Stimulated activated effector memory CD8-positive, alpha-beta T cell treated with anti-CD3 and anti-CD28 coated beads, Interleukin-12 subunit alpha, Interleukin-12 subunit beta, amount 100 ng/mL, for 72 hours (primary cell): Measurements from ENCODE around the gene TMSB4X.

Experiments used
- ATAC-seq: fragments of 150-1000 bp; cut with Tn5 transposase; 2 replicates; pipeline ENCODE4 v1.10.0; 2021
- DNase-seq, 2 donors: peaks; one replicate each; pipeline ENCODE4 v3.0.0; 2021 to 2022; ENCODE audit warnings: low spot score in 2 of 2
- H3K27ac Mint-ChIP-seq: one replicate; pipeline ENCODE4 v1.8.0; 2022; ENCODE audit warnings: mild to moderate bottlenecking, mixed read lengths
- H3K36me3 Mint-ChIP-seq: one replicate; pipeline ENCODE4 v1.8.0; 2022; ENCODE audit warnings: mild to moderate bottlenecking, mixed read lengths
- H3K4me1 Mint-ChIP-seq: one replicate; pipeline ENCODE4 v1.8.0; 2022; ENCODE audit warnings: mixed read lengths
- H3K4me3 Mint-ChIP-seq: one replicate; pipeline ENCODE4 v1.8.0; 2022; ENCODE audit warnings: mild to moderate bottlenecking, mixed read lengths
- H3K9me3 Mint-ChIP-seq: one replicate; pipeline ENCODE4 v1.8.0; 2022; ENCODE audit warnings: mixed read lengths

TMSB4X gene

GRCh38 chrX:12992544-12993118 lies 17.7 kb downstream of the TMSB4X start:
- Mint-ChIP-seq H3K4me1 (peaks cover 13% of the 10 kb centered on the region), H3K9me3 (no peaks in the 10 kb centered on the region), H3K4me3 (no peak overlapping the region), H3K27ac (no peak overlapping the region), H3K36me3 (no peaks in the 10 kb centered on the region)
- DNase-seq (no peak), ATAC-seq (no peak)

GRCh38 chrX:12993826-12994225 lies 18.9 kb downstream of the TMSB4X start:
- H3K4me3 Mint-ChIP-seq, result no peak overlapping the region
- peaks cover 24% of the 10 kb centered on the region for H3K4me1 Mint-ChIP-seq

GRCh38 chrX:12994321-12994720 lies 19.4 kb downstream of the TMSB4X start:
- peaks cover 24% of the 10 kb centered on the region for H3K4me1 Mint-ChIP-seq
- ATAC-seq, result no peak
- no peak overlapping the region for H3K4me3 Mint-ChIP-seq
- DNase-seq, result no peak
- H3K27ac Mint-ChIP-seq, result no peak overlapping the region
- H3K9me3 Mint-ChIP-seq, result no peaks in the 10 kb centered on the region
- no peaks in the 10 kb centered on the region for H3K36me3 Mint-ChIP-seq

More at GRCh38 chrX:12993826-12994225, 18.9 kb downstream of the TMSB4X start:
- Mint-ChIP-seq H3K27ac (no peak overlapping the region), H3K9me3 (no peaks in the 10 kb centered on the region), H3K36me3 (no peaks in the 10 kb centered on the region)
- DNase-seq, result no peak
- ATAC-seq, result no peak

- H3K4me1 Mint-ChIP-seq, result peaks cover 34% of the 10 kb centered on the region
- H3K36me3 Mint-ChIP-seq, result no peaks in the 10 kb centered on the region
- H3K27ac Mint-ChIP-seq, result peak overlapping the region; percentile 92
- no peak for DNase-seq
- H3K9me3 Mint-ChIP-seq, result no peaks in the 10 kb centered on the region
- H3K4me3 Mint-ChIP-seq, result no peak overlapping the region
- ATAC-seq, result no peak
Measured at GRCh38 chrX:12996934-12997435, 22.1 kb downstream of the TMSB4X start.

GRCh38 chrX:12997906-12998687 lies 23.2 kb downstream of the TMSB4X start:
- DNase-seq (no peak), ATAC-seq (peak; percentile 45)
- Mint-ChIP-seq H3K36me3 (no peaks in the 10 kb centered on the region), H3K4me3 (peak overlapping the region; percentile 64), H3K27ac (peak overlapping the region; percentile 92), H3K9me3 (no peaks in the 10 kb centered on the region), H3K4me1 (peaks cover 42% of the 10 kb centered on the region)

- no peak for DNase-seq
- no peaks in the 10 kb centered on the region for H3K36me3 Mint-ChIP-seq
- peak overlapping the region; percentile 92 for H3K27ac Mint-ChIP-seq
- peaks cover 44% of the 10 kb centered on the region for H3K4me1 Mint-ChIP-seq
- peak; percentile 90 for ATAC-seq
- H3K9me3 Mint-ChIP-seq, result no peaks in the 10 kb centered on the region
- peak overlapping the region; percentile 64 for H3K4me3 Mint-ChIP-seq
Measured at GRCh38 chrX:12999422-12999821, 24.5 kb downstream of the TMSB4X start.

GRCh38 chrX:13000301-13000811 lies 25.4 kb downstream of the TMSB4X start:
- Mint-ChIP-seq H3K4me1 (peaks cover 53% of the 10 kb centered on the region), H3K27ac (peak overlapping the region; percentile 92), H3K4me3 (peak overlapping the region; percentile 64), H3K9me3 (no peaks in the 10 kb centered on the region), H3K36me3 (no peaks in the 10 kb centered on the region)
- no peak for DNase-seq
- peak; percentile 49 for ATAC-seq

- Mint-ChIP-seq H3K4me3 (peak overlapping the region; percentile 64), H3K4me1 (peaks cover 56% of the 10 kb centered on the region), H3K36me3 (peaks cover 6% of the 10 kb centered on the region), H3K9me3 (no peaks in the 10 kb centered on the region), H3K27ac (peak overlapping the region; percentile 92)
- no peak for DNase-seq
- ATAC-seq, result no peak
Measured at GRCh38 chrX:13001097-13001496, 26.2 kb downstream of the TMSB4X start.

- Mint-ChIP-seq H3K9me3 (no peaks in the 10 kb centered on the region), H3K36me3 (peaks cover 6% of the 10 kb centered on the region), H3K27ac (no peak overlapping the region), H3K4me1 (peaks cover 59% of the 10 kb centered on the region), H3K4me3 (no peak overlapping the region)
- no peak for DNase-seq
- peak; percentile 59 for ATAC-seq
Measured at GRCh38 chrX:13001961-13002671, 27.2 kb downstream of the TMSB4X start.

GRCh38 chrX:13005661-13006473 lies 31.0 kb downstream of the TMSB4X start:
- no peak for DNase-seq
- peak; percentile 87 for ATAC-seq
- no peaks in the 10 kb centered on the region for H3K9me3 Mint-ChIP-seq
- H3K27ac Mint-ChIP-seq, result peak overlapping the region; percentile 93
- peaks cover 44% of the 10 kb centered on the region for H3K4me1 Mint-ChIP-seq
- H3K4me3 Mint-ChIP-seq, result peak overlapping the region; percentile 75
- peaks cover 6% of the 10 kb centered on the region for H3K36me3 Mint-ChIP-seq

GRCh38 chrX:13007519-13008188 lies 32.7 kb downstream of the TMSB4X start:
- H3K4me3 Mint-ChIP-seq, result no peak overlapping the region
- ATAC-seq (no peak), DNase-seq (no peak)
- H3K36me3 Mint-ChIP-seq, result peaks cover 6% of the 10 kb centered on the region
- no peaks in the 10 kb centered on the region for H3K9me3 Mint-ChIP-seq
- H3K4me1 Mint-ChIP-seq, result peaks cover 46% of the 10 kb centered on the region
- no peak overlapping the region for H3K27ac Mint-ChIP-seq

- H3K27ac Mint-ChIP-seq, result no peak overlapping the region
- H3K9me3 Mint-ChIP-seq, result no peaks in the 10 kb centered on the region
- H3K4me1 Mint-ChIP-seq, result peaks cover 45% of the 10 kb centered on the region
- peaks cover 6% of the 10 kb centered on the region for H3K36me3 Mint-ChIP-seq
- H3K4me3 Mint-ChIP-seq, result no peak overlapping the region
- no peak for DNase-seq
- no peak for ATAC-seq
Measured at GRCh38 chrX:13008189-13008533, 33.3 kb downstream of the TMSB4X start.

GRCh38 chrX:13008851-13009250 lies 33.9 kb downstream of the TMSB4X start:
- Mint-ChIP-seq H3K4me3 (no peak overlapping the region), H3K36me3 (peaks cover 6% of the 10 kb centered on the region), H3K4me1 (peaks cover 51% of the 10 kb centered on the region), H3K27ac (no peak overlapping the region), H3K9me3 (no peaks in the 10 kb centered on the region)
- DNase-seq, result no peak
- no peak for ATAC-seq

GRCh38 chrX:13009273-13009672 lies 34.4 kb downstream of the TMSB4X start:
- DNase-seq (no peak), ATAC-seq (no peak)
- Mint-ChIP-seq H3K4me1 (peaks cover 55% of the 10 kb centered on the region), H3K9me3 (no peaks in the 10 kb centered on the region), H3K4me3 (no peak overlapping the region), H3K36me3 (peaks cover 6% of the 10 kb centered on the region), H3K27ac (no peak overlapping the region)
